ENCODE results near the gene RNF115.

- TF ChIP-seq POLR2A (IDR thresholded peaks at IDR 0.05; ENCODE audit: low read depth, low read length) = no peak
- TF ChIP-seq, protein P1, sequence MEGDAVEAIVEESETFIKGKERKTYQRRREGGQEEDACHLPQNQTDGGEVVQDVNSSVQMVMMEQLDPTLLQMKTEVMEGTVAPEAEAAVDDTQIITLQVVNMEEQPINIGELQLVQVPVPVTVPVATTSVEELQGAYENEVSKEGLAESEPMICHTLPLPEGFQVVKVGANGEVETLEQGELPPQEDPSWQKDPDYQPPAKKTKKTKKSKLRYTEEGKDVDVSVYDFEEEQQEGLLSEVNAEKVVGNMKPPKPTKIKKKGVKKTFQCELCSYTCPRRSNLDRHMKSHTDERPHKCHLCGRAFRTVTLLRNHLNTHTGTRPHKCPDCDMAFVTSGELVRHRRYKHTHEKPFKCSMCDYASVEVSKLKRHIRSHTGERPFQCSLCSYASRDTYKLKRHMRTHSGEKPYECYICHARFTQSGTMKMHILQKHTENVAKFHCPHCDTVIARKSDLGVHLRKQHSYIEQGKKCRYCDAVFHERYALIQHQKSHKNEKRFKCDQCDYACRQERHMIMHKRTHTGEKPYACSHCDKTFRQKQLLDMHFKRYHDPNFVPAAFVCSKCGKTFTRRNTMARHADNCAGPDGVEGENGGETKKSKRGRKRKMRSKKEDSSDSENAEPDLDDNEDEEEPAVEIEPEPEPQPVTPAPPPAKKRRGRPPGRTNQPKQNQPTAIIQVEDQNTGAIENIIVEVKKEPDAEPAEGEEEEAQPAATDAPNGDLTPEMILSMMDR (IDR thresholded peaks at IDR 0.05; ENCODE audit: extremely low read depth in 1 of 2, insufficient read depth in 1 of 2, low read depth in 1 of 2, low read length in 2 of 2) = no peak
Observed at GRCh38 chr1:145778146-145778540, 45.8 kb downstream of the RNF115 start.
